HG03457 (cell line): ENCODE results near the gene RAD9A.

Source experiments
- ATAC-seq: cut with Tn5 transposase; IDR thresholded peaks from one replicate; pipeline ENCODE4 v1.9.1; 2021; ENCODE audit warnings: moderate number of reproducible peaks; ENCODE audit not compliant: unreplicated experiment

RAD9A gene

DNA sequence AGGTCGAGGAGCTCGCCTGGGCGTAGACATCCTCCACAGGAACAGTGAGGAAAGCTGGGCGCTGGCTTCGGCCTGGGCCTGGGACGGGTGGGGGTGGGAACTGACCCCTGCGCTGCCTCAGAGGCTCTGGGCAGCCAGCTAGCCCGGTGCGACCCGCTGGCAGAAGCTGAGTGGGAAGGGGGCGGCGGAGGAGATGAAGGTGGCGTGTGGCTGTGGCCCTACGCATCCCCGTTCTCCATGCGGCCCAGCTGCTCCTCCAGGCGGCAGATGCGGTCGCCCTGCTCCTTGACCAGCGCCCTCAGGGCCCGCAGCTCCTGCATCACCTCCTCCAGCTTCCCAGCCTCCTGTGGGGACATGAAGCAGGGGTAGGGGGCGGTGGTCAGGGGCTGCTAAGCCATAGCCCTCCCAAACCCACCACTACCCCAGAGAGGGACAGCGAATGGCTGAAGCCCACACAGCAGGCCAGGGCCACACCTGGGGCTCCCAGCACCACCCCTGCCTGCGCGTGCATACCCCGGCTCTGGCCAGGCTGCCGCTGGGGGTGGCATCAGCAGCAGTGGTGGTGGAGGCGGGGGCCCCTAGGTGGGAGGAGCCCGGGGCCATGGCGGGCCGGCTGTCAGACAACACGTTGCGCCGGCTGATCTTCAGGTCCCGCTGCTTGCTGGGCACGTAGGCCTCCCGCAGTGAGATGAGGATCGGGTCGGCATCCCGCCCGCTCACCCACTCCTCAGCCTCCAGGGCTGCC, 46.5 kb downstream of the RAD9A start:
- ATAC-seq = no peak

DNA sequence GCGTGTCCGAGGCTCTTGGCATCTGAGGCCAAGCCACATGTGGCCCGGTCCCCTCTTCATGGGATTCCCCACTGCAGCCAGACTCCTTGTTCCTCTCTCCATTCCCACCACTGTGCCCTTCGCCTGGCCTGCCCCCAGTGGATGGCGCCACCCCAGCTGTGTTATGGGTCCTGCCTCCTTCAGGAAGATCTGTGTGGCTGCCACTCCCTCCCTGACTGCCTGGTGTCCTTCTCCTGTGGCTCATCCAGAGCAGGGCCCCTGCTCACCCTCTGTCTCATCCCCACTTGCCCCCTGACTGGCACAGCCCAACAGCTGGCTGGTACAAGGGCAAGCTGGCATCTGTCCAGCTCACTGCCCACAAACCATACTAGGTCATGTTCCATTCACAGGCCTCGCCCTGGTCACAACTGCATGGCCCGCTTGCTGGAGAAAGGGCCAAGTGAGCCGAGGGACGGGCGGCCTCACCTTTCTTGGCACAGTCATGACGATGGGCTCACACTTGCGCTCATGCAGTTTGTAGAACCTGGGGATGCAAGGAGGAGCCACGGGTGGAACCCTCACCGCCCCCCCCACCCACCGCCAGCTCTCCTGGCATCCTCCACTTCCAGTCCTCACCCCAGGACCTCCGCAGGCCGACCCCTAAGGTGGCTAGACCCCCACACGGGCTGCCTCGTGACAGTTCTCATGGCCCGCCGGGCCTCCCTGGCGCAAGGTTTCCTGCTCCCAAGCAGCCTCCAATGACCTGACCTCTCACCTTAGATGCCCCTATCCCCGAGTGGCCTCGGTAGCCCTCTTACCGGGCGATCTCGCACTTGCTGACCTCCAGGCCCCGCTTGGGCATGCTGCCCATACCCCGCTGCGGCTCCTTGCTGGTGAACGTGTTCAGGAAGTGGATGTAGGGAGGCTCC, 47.8 kb downstream of the RAD9A start:
- no peak for ATAC-seq

DNA sequence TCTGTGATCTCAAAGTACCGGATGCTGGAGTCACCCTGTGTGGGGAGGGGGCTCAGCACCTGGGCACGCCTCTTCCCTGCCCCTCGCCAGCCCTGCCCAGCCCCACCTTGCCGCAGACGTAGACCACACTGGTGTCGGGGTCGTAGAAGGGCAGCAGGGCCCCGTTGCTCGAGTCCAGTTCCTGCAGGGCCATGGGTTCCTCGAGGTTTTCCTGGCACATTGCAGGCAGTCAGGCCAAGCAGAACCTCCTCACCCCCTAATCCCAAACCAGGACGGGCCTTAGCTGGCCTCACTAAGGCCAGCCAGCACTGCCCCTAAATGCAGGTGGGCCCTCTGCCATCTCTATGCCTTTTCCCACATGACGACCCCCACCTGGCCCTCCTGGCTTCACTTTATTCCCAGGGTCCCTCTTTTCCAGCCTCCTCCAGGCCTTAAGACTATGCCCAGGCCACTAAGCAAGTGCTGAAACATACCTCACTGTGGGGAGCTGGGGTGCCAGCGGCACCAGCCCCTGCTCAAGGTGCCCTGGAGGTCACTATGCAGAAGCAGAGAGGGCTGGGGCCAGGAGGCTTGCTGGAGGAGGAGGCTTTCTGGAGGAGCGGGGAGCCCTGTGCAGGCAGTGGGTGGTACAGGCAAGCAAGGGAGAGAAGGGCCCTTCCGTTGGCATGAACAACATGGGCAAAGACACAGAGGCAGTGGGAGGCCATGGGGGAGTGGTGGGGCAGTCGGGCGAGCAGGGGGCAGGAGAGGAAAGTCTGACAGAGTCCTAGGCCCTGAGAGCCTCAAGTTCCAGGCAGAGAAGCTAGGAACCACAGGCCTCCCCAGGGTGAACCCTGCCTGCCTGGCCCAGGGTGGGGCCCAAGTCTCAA, 48.7 kb downstream of the RAD9A start:
- no peak for ATAC-seq

DNA sequence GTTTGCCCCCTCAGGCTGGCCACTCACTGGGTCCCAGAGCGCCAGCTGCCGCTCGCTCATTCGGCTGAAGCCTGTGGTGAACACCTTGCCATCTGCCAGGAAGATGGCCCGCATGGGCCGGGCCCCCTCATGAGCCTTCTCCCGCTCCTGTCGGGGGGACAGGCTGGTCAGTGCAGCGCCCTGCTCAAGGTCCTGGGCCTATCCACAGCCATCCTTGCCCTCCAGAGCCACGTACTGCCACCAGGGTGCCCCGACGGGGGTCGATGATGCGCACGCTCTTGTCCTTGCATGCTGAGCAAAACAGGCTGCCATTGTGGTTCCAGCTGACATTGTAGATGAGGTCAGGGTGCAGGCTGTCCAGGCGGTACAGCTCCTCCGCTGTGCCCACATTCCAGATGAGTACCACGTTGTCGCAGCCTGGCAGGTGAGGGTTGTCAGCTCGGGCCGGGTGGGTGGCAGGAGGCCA, 49.3 kb downstream of the RAD9A start:
- ATAC-seq = no peak

DNA sequence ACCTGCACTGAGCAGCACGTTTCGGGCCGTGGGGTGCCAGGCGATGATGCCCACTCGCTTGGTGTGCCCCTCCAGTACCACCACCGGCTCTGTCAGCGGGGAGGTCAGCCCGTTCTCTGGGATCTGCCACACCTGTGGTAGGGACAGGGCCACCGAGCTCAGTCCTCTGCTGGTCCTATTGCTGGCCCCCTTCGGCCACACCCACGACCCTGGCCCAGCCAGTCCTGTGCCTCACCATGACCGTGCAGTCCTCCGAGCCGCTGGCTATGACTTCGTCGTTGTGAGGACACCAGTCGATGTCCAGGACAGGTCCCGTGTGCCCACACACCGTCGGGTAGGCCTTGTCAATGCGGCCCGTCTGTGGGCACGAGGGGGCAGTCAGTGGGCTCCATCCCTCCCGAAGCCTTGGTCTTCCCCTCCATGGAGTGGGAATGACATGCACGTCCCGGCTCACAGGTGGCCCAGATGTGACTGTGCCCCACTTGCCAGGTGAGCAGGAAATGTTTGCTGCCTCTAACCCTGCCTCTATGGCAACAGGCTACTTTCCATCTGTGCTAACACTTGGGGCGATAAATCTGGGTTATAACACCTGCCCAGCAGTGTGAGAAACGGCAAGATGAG, 50.1 kb downstream of the RAD9A start:
- no peak for ATAC-seq

DNA sequence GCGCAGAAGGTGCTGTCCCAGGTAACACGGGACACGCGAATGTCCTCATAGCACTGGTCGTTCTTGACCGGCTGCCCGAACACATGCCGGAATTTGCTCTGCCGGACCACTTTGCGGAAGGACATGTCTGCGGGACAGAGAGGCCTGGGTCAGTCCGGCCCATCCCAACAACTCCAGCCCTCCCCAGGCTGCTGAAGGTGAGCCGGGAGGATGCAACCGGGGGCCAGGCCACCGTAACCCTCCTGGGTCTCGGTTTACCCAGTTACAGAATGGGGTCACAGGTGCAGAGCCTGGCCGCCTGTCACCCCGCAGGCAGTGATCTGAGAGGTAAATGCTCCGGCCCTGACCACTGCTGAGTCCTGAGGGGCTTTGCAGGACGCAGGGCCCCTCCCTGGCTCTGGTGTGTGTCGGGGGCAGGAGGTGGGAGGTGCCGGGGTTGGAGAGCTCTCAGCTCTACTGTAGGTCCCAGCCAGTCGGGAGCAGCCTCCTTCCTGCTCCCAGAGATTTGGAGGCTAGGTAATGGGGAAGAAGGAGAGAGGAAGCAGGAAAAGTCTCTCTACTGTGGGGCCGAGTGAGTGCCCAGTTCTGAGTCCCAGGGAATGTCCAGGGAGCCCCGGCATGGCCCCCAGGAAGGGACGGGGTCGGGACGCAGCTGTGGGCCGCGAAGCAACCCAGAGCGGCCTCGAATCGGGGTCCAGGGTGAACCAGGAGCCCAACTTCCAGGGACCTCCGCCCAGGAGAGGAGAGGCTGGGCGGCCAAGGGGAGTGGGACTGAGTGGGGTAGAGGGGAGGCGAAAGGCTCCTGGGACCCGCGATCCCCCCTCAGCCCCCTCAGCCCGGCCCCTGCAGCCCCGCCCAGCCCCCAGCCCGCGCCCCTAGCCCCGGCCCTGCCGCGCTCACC, 51.0 kb downstream of the RAD9A start:
- ATAC-seq = no peak

DNA sequence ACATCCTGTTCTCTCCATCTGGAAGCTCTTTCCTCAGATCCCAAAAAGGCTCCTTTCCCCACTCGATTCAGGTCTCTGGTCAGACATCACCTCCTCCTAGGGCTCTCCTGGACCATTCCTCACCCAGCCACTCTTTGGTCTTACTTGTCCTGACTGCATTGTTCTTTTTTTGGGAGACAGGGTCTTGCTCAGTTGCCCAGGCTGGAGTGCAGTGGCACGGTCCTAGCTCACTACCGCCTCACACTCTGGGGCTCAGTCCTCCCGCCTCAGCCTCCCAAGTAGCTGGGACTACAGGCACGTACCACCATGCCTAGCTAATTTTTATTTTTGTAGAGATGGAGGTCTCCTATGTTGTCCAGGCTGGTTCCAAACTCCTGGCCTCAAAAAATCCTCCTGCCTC, 53.7 kb downstream of the RAD9A start:
- ATAC-seq = no peak
